ENCODE measurements around the gene DENND4B. TPM values are rescaled to one million over a fixed set of nuclear protein-coding genes. Genes with fewer than 3 reads are reported as not detected.

DENND4B gene
- total and polyA plus RNA-seq, 2 donors from 2014 or later, result 13.2 to 60.6 TPM

DNA sequence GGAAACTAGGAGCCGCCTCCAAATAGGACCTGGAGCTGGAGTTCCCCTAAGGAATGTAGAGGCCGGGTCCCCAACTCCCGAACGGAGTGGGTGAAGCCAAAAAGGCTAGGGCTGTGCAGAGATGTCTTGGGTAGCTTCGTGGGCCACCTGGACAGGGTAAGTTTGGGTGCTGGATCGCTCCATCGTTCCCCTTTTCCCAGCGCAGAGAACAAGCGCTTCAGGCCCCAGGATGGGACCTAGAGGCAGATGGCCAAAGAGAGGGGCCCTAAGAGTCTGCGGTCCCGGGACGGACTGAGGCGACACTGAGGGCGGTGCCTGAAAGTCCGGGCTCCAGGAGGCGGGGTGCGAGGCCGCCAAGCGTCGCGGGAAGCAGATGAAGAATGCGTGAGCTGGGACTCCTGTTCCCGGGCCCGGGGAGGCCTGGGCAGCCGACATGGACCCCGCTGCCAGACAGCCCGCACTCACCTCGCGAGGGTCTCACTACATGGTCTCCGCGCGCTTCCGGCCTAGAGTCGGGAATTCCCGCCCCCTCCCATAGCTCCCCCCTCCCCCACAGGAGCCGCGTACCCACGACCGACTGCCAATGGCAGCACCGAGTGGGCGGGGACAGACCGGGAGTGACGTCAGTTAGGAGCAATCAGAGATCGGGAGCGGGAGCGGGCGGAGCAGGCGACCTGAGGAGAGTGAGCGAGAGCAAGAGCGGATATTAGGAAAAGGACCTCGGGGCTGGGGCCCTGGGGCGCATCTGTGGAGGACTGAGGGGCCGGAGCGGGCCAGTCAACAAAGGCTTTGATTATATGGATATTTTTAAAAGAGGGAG lies 16.7 kb upstream of the DENND4B start, which contains the start of gene SLC39A1:
Gene SLC39A1 (minus strand): TSS at position 508 of the 820 bp plus-strand sequence. CDS start 822 bp downstream, outside the sequence.
- TF ChIP-seq, protein P1, sequence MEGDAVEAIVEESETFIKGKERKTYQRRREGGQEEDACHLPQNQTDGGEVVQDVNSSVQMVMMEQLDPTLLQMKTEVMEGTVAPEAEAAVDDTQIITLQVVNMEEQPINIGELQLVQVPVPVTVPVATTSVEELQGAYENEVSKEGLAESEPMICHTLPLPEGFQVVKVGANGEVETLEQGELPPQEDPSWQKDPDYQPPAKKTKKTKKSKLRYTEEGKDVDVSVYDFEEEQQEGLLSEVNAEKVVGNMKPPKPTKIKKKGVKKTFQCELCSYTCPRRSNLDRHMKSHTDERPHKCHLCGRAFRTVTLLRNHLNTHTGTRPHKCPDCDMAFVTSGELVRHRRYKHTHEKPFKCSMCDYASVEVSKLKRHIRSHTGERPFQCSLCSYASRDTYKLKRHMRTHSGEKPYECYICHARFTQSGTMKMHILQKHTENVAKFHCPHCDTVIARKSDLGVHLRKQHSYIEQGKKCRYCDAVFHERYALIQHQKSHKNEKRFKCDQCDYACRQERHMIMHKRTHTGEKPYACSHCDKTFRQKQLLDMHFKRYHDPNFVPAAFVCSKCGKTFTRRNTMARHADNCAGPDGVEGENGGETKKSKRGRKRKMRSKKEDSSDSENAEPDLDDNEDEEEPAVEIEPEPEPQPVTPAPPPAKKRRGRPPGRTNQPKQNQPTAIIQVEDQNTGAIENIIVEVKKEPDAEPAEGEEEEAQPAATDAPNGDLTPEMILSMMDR (IDR thresholded peaks at IDR 0.05; ENCODE audit: borderline replicate concordance, extremely low read depth, insufficient read depth), result no peak
- peaks cover 0 to 25% (median 12%) of the 10 kb centered on the region in 3 donors for H3K4me1 ChIP-seq (ENCODE audit: control insufficient read depth in 2 of 3, insufficient read depth in 2 of 3, low read depth in 1 of 3, low read length in 3 of 3)
- H3K36me3 ChIP-seq (ENCODE audit: control insufficient read depth in 2 of 3, insufficient read depth in 3 of 3, low read length in 3 of 3), result peaks cover 0 to 13% (median 5%) of the 10 kb centered on the region in 3 donors
- peak within 1 kb of the TSS; percentile 66 to 94 (median 72) for H3K4me3 ChIP-seq (ENCODE audit: low read length in 3 of 3)
- H3K27me3 ChIP-seq (ENCODE audit: control insufficient read depth, insufficient read depth, low read length), result no peaks in the 10 kb centered on the region
- no peak for FAIRE-seq
- intact Hi-C loops (cut with DNase I), result no loop called here
- H3K27ac ChIP-seq (ENCODE audit: low read depth in 2 of 2, low read length in 2 of 2), result peak within 1 kb of the TSS; percentile 96 to 99
- peak within 1 kb of the TSS; percentile 61 to 99 (median 97) for H3K9ac ChIP-seq (ENCODE audit: low read length in 3 of 3)
- no peaks in the 10 kb centered on the region for H3K9me3 ChIP-seq (ENCODE audit: control insufficient read depth in 2 of 3, insufficient read depth in 1 of 3, low read length in 3 of 3)
- peak; percentile 99 to 100 (median 99) for DNase-seq

DNA sequence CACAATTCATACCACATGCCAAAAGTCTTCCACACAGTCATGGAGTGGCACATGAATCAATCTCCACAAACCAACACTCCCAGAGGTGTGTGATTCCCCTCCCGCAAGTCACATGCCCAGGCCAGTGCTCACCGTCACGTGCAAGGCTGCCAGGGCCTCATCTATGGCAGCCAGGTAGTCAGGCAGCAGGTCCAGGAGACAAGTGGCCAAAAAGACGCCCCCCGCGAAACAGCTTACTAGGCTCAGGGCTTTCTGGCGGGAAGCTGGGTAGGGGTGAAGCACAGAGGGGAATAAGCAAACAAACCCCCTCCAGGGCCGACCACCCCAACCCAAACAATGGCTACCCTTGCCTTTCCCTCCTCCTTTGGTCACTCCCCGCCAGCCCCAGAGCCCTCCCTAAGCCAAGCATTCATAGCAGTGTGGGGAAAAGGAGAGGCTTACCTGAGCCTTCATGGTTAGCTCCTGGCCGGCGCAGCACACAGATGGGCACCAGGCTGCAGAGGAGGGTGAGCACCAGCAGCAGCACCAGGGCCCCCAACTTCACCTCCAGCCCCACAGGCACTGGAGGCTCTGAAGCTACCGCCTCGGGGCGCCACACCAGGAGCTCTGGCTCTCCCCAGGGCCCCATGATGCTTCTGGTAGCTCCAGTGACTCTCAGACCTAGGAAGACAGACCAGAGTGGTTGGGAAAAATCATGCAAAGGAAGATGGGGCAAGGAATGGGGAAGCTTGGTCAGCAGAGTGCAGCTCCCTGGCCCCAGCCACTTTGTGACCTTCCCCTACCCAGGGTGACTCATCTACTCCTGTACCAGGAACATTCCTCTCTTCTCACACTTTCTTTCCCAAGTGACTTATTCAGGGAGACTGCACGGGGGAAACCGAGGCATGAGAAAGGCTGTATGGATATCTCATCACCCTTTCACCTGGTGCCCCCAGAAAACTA lies 15.8 kb upstream of the DENND4B start:
- TF ChIP-seq, protein P1 (IDR thresholded peaks at IDR 0.05; ENCODE audit: borderline replicate concordance, extremely low read depth, insufficient read depth), result no peak
- Histone ChIP-seq H3K9me3 (ENCODE audit: control insufficient read depth in 2 of 3, insufficient read depth in 1 of 3, low read length in 3 of 3) (no peaks in the 10 kb centered on the region), H3K27ac (ENCODE audit: low read depth in 2 of 2, low read length in 2 of 2) (peak overlapping the region; percentile 96 to 99), H3K4me1 (ENCODE audit: control insufficient read depth in 2 of 3, insufficient read depth in 2 of 3, low read depth in 1 of 3, low read length in 3 of 3) (peaks cover 0 to 28% (median 10%) of the 10 kb centered on the region in 3 donors), H3K27me3 (ENCODE audit: control insufficient read depth, insufficient read depth, low read length) (no peaks in the 10 kb centered on the region), H3K9ac (ENCODE audit: low read length in 3 of 3) (peak overlapping the region; percentile 31 to 99 (median 97)), H3K36me3 (ENCODE audit: control insufficient read depth in 2 of 3, insufficient read depth in 3 of 3, low read length in 3 of 3) (peaks cover 0 to 13% (median 5%) of the 10 kb centered on the region in 3 donors), H3K4me3 (ENCODE audit: low read length in 3 of 3) (peak overlapping the region; percentile 66 to 94 (median 68))
- no peak for FAIRE-seq
- DNase-seq, result peak in 2 of 5 donors; percentile 16 to 82
- intact Hi-C loops (cut with DNase I), result no loop called here

- Histone ChIP-seq H3K4me1 (ENCODE audit: control insufficient read depth in 2 of 3, insufficient read depth in 2 of 3, low read depth in 1 of 3, low read length in 3 of 3) (peaks cover 0 to 36% (median 19%) of the 10 kb centered on the region in 3 donors), H3K9ac (ENCODE audit: low read length in 3 of 3) (peak overlapping the region in 1 of 3 donors; percentile 97)
Observed at GRCh38 chr1:153961421-153961820, 14.9 kb upstream of the DENND4B start.

More at GRCh38 chr1:153961421-153961820, 14.9 kb upstream of the DENND4B start:
- Histone ChIP-seq H3K27me3 (ENCODE audit: control insufficient read depth, insufficient read depth, low read length) (no peaks in the 10 kb centered on the region), H3K36me3 (ENCODE audit: control insufficient read depth in 2 of 3, insufficient read depth in 3 of 3, low read length in 3 of 3) (peaks cover 0 to 13% (median 5%) of the 10 kb centered on the region in 3 donors), H3K4me3 (ENCODE audit: low read length in 3 of 3) (peak overlapping the region in 1 of 3 donors; percentile 66), H3K27ac (ENCODE audit: low read depth in 2 of 2, low read length in 2 of 2) (peak overlapping the region; percentile 77 to 99), H3K9me3 (ENCODE audit: control insufficient read depth in 2 of 3, insufficient read depth in 1 of 3, low read length in 3 of 3) (no peaks in the 10 kb centered on the region)
- FAIRE-seq (no peak), DNase-seq (no peak)
- TF ChIP-seq, protein P1 (IDR thresholded peaks at IDR 0.05; ENCODE audit: borderline replicate concordance, extremely low read depth, insufficient read depth), result no peak
- intact Hi-C loops (cut with DNase I), result no loop called here

Data from kidney (tissue), 14 donors.